Stimulated activated CD8-positive, alpha-beta memory T cell treated with anti-CD3 and anti-CD28 coated beads, Interleukin-7, amount 100 ng/mL, for 4 hours (primary cell): ENCODE results near the gene NAA40.
"Not testable (repeated sequence)": the region's sequence is repeated elsewhere in the genome, so short reads cannot be mapped to it uniquely, and the experiment has no call there.

ENCODE experiments used
- DNase-seq, 2 donors: peaks; one replicate each; pipeline ENCODE4 v3.0.0-alpha.2; 2020; ENCODE audit warnings: low read depth in 2 of 2

Gene NAA40

DNA sequence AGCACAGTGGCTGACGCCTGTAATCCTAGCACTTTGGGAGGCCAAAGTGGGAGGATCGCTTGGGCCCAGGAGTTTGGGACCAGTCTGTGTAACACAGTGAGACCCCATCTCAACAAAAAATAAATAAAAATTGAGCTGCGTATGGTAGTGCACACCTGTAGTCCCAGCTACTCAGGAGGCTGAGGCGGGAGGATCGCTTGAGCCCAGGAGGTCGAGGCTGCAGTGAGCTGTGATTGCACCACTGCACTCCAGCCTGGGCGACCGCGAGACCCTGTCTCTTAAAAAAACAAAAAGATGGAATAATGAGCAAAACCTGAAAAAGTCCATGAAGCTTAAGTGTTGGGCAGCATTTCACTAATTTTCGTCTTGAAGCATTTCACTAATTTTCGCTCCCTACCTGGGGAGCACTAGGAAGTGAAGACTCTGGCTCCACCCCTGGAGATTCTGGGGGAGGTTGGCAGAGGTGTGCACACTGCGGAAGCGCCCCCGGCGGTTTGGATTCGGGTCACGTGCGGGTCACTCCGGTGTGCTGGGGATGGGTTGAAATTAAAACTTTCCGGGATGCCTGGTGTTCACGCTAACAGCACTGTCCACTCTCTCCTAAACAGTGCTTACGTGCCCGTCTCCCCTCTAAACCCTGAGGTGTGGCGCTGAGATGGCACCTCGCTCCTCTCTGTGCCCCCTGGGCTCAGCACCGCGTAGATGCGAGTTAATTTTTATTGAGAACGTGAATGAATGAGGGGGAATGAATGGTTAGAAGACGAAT lies 906 bp upstream of the NAA40 start:
- no peak for DNase-seq

DNA sequence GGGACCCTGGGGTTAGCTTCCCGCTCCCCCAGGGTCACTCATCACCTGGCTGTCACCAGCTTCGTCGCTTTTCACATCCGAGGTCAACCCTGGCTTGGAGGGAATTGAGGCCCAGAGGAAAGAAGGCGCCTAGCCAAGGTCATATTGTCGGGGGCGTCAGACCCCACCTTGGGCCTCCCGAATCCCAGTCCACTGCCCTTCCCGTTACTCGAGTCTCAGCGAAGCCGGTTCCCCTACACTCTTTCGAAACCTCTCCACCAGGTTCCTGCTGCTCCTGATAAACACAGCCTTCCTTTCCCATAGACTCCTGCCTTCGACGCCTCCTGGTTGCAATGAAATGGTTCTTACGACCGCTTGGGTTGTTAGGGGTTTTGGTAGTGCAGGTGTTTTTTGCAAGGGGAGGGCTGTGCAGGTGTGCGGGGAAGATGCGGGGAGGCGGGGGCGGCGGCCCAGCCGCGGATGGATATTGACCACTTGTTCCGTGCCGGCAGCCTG lies 642 bp downstream of the NAA40 start:
- DNase-seq, result no peak

DNA sequence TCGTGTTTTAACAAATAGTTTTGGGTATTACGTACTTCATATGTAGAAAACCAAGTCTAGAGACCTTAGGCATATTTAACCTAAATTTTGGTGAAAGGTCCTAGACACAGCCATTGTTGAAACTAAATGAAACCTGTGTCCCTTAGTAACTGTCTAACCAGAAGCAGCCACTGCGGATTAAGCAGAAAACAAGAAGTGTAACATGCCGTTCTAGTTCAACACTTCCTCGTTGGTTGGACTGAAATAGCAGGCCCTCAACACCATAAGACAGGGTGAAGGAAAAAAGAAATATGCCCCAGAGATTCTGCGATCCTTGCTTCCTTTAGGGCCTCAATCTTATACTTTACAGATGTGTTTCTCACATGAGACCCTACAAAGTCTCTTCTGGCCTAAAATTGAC lies 2.0 kb downstream of the NAA40 start:
- no peak for DNase-seq

DNA sequence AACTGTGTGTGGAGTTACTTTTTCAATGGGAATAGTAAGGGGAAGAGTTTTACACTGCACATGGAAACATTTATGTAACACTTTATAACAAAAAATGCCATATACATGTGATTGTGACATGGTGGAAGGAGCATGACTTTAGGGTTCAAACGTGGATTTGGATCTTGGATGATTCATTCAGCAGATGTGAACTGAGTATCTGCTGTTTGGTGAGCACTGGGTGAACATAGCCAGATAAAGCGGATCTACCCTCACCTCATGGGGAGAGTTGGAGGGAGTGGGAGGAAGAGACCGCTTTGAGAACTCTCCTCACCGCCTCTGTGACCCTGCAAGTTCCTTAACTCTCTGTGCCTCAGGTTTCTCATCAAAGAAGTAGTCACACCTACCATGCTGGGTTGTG lies 3.1 kb downstream of the NAA40 start:
- DNase-seq, result no peak

DNA sequence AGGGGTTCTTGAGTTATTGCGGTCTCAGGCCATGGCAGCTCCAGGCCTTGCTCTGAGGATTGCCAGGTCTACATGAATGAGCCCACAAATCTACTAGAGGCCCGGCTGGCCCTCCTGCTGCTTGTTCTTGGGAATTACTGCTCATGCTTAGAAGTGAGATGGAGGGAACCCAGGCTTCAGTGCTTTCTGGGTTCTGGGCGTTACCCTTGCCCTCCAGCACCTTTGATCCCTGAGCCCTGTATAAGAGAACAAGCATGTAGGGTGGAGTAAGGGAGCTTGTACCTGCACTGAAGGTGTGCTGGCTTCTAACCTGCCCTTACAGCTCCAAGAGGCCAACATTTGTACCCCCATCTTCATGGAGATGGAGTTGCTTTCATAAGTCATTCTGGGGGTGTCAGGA lies 4.0 kb downstream of the NAA40 start:
- no peak for DNase-seq

DNA sequence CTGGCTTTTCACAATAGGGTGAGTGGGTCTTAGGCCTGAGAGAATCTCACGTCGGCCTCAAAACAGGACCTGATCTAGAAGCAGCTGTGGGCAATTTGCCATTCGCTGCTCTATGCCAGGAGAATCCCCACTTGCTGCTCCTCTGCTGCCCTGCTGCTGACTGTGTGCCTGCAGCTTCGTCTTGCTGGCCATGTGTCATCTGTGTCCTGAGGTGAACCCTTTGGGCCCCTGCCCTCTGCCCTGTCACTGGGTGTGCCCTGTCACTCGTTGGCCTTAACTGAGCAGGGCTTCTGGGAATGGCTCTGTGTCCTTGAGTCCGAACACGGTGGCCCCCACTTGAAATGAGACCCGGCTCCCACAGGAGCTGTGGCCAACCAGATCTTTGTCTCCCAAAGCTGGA lies 6.2 kb downstream of the NAA40 start:
- no peak for DNase-seq

DNA sequence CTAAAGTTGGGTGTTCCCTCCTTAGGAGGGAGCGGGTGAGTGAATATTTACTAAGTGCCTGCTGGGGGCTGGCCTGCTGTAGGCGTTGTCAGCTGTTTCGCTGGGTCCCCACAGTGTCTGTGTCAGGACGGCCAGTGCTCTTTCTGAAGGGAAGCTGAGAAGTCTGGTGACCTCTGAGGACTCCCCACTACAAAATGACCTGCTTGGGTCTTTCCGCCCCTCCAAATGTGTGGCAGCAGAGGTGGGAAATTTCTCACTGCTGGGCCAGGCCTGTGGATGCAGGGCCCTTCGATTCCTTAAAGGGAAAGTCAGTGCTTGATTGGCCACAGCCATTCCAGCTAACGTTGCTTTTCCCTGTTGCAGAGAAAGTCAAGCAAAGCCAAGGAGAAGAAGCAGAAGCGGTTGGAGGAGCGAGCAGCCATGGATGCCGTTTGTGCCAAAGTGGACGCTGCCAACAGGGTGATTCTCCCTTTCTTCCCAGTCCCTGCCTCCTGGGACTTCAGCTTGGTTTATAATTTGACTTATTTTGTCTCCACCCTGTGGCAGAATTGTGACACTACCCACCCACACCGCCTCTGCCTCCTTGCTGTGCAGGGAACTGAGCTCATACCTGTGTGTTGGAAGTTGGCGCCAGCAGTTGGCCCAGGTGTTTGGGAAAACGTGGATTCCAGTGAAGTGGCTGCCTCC lies 6.8 kb downstream of the NAA40 start:
- peak in 1 of 2 donors; percentile 13 for DNase-seq

DNA sequence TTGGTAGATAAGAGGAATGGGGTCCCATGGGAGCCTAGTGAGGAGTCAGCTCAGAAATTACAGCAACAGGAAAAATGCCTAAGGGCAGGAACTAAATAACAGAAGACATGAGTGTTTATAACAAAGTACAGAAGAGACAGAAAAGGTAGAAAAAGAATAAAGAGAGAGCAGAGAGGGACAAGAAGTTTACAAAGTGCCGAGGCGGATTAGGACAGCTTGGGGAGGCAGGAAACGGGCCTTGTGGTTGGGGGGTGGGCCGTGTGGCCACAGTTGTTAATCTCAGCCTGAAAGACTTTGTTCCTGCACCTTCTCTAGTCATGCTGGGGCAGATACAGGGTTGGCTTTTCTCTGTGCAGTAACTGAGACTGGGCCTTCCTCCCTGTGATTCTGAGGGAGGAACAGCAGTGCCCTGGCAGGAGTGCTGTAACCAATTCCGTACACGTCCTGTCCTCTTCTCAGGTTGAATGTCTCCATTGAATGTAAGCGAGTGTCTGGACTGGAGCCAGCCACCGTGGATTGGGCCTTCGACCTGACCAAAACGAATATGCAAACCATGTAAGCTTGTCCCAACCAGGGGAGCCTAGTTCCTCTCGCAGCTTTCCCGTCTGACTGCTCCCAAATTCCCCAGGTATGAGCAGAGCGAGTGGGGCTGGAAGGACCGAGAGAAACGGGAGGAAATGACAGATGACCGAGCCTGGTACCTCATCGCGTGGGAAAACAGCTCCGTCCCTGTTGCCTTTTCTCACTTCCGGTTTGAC lies 13.2 kb downstream of the NAA40 start:
- peak in 1 of 2 donors; percentile 38 for DNase-seq

DNA sequence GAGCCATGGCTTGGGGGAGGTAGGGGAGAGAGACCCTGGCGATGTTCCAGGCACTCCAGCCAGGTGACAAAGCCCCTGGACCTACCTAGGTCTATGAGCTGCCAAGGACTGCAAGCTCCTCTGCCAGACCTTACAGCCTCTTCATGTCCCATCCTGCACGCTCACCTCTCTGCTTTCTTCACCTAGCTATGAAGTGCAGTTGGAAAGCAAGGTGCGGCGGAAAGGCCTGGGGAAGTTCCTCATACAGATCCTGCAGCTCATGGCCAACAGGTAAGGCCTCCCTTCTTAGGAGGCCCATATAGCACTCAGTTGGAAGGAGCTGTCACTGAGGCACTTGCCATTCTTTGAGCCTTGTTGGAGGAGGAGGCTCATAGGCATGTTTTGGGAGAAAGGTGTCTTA lies 13.8 kb downstream of the NAA40 start:
- DNase-seq, result no peak

DNA sequence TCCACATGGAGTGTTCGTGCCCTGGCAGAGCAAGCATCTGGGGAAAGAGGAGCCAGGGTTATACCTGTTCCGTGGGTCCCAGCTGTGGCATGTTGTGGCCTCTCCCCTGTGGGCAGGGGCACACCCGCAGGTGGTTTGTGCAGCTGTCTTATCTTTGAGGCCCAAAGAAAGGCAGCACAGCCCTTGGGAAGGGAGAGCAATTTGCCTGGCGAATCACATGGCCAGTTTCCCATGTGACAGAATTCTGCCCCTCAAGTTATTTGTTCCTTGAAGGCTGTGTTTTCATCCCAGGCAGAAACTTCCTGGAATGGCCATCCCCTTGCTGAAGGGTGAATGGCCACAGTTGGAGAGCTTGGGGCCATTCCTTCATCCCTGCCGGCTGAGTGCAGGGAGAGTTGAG lies 19.2 kb downstream of the NAA40 start:
- DNase-seq, result no peak

DNA sequence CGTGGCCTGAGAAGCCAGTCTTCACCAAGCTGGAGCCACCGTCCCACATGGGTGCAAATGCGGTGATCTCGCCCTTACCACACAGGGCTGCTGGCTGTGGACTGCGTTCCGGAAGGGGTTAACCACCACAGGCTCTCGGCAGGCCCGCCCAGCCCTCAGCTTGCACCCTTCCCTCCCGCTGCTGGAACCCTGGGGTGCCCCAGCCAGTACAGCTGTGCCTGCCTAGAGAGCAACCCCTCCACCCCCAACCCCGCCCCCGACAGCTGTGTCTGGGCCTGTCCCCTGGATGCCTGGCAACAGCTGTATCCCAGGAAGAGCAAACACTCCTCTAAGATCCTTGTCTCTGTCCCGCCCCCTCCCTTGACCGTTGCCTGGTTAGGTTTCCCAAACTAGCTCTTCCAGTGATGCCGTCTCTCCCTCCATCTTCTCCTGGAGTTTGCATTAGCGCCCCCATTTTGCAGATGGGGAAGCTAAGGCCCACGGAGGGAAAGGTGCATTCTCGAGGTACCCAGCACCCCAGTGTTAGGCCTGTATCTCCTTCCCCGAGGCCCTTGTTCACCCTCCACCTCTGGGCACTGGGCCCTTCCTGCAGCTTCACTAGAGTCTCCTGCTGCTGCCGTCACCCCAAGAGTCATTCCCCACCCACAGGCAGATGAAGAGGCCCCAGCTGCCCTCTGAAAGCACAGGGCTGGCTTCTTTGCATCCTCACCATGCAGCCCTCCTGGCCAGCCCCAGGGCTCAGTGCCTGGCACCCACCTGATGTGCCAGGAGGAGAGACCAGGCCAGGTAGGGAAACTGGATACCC lies 23.0 kb downstream of the NAA40 start:
- peak in 1 of 2 donors; percentile 8 for DNase-seq

DNA sequence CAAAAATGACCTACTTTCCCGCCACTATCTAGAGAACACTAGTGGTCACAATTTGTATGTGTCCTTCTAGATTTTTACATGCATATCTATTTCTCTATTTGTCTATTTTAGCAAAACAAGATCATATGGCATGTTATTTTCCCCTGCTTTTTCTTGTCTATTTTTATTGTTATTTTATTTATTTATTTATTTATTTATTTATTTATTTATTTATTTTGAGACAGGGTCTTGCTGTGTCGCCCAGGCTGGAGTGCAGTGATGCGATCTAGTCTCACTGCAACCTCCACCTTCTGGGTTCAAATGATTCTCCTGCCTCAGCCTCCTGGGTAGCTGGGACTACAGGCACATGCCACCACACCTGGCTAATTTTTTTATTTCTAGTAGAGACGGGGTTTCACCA lies 25.1 kb downstream of the NAA40 start:
- DNase-seq, result not testable (repeated sequence)

DNA sequence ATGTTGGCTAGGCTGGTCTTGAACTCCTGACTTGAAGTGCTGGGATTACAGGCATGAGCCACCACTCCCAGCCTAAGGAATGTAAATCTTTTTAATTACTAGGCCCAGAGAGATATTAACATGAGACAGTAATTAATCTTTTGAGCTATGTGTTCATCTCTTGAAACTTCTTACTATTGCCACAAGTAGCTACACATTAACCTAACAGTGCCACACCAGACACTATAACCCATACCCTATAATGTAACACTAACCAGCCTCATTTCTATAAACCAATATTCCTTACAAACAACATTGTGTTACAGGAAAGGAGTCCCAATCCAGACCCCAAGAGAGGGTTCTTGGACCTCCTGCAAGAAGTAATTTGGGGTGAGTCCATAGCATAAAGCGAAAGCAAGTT lies 27.6 kb downstream of the NAA40 start:
- DNase-seq, result no peak

DNA sequence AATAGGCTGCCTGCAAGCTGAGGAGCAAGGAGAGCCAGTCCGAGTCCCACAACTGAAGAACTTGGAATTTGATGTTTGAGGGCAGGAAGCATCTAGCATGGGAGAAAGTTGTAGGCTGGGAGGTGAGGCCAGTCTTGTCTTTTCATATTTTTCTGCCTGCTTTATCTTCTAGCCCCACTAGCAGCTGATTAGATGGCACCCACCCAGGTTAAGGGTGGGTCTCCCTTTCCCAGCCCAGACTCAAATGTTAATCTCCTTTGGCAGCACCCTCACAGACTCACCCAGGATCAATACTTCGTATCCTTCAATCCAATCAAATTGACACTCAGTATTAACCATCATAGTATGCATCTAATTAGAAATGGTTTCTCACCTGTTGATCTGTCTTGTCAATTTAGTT lies 30.7 kb downstream of the NAA40 start:
- no peak for DNase-seq

DNA sequence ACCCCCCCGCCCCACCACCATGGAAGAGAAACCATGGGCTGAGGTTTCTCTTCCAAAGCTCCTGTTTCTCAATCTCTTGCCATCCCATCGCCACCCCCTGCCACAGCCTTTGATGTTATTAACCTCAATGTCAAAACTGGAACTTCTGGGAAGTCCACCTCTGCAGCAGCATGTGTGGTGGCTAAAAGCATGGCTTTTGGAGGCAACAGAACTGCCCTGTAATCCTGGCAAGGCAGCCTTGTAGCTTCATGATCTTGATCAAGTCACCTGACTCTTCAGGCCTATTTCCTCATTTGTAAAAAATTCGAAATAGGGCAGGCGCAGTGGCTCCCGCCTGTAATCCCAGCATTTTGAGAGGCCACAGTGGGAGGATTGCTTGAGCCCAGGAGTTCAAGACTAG lies 32.1 kb downstream of the NAA40 start:
- DNase-seq, result no peak

DNA sequence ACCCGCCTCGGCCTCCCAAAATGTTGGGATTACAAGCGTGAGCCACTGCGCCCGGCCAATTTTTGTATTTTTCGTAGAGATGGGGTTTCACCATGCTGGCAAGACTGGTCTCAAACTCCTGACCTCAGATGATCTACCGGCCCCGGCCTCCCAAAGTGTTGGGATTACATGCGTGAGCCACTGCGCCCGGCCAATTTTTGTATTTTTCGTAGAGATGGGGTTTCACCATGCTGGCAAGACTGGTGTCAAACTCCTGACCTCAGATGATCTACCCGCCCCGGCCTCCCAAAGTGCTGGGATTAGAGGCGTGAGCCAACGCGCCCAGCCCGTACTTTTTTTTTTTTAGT lies 35.1 kb downstream of the NAA40 start:
- DNase-seq, result not testable (repeated sequence)

DNA sequence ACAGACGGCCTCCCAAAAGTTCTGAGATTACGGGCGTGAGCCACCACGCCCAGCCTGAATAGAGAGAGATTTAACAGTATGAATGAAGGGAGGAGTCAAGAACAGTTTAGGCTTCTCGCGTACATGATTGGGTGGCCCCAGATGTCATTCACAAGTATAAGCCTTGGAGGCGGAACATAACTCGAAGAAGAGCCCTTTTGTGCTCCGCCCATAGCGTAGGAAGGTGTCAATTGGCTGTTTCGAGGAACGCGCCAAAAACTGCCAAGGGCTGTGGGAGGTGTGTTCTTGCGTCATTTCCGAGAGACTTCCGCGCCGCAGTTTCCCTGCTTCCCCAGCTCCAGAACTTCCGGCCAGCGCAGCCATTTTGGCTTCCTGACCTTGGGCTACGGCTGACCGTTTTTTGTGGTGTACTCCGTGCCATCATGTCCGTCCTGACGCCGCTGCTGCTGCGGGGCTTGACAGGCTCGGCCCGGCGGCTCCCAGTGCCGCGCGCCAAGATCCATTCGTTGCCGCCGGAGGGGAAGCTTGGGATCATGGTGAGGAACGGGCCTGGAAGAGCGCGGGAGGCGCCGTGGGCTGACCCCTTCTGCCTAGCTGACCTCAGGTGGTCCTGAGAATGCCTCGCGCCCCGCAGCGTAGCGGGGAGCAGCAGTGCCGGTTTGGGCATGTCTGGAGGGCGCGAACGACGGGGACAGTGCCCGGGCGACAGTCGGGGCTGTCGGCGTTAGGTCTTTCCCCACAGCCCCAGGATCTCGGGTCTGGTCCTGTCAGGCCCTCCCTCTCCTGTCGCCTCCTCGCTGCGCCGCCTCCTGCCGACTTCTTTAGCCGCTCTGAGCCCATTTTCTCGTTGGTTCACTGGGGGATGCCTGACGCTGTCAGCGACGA lies 35.7 kb downstream of the NAA40 start, which contains the start of gene COX8A:
TSS of gene COX8A (plus strand) at position 362 of the 885 bp plus-strand sequence. CDS start at position 423, 61 bp downstream.
- DNase-seq, result peak; percentile 91 to 97

DNA sequence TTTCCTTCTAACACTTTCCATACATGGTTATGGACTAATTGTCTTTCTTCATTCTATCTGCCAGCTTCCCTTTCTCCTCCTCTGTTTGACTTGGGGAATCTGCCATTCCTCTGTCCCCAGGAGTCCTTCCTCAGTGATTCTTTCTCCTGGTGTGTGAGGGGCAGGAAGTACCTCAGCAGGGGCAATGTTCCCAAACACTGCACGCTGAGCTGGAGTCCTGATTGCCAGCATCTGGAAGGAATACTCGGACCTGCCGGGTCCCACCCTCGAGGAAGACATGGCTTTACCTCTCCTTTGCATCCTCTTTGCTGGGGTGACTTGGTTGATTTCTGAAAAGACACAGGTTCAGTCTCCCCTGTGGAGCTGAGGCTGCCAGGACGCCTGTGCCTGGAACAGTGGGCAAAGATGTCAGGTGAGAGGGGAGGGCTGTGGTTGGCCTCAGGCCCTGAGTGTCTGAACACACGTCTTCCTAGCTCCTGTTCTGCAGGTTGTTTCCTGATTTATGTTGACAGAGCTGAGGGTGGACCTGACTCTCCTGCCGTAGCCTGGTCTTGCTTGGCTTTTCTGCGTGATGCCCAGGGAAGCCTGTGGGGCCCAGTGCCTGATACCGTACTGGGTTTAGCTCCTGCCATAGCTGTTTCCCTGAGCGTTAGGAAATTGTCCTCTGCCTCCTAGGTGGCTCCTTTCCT lies 39.9 kb downstream of the NAA40 start:
- DNase-seq, result no peak

DNA sequence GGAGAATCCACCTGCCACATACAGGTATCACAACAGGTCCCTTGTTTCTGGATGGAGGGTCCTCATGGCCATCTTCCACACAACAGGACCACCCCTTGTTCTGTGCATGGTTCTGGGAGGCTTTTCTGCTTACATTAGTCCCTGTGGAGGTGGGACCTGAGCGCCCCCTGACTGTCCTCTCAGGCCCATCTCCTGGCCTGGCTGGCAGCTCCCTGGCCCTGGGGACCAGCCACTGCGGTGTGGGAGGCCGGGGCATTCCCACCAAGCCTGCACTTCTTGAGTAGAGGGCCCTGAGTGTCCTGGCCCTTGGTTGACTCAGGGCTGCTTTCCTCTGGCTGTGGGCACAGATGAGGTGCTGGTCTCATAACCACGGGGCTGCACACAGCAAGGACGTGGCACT lies 40.6 kb downstream of the NAA40 start:
- no peak for DNase-seq

DNA sequence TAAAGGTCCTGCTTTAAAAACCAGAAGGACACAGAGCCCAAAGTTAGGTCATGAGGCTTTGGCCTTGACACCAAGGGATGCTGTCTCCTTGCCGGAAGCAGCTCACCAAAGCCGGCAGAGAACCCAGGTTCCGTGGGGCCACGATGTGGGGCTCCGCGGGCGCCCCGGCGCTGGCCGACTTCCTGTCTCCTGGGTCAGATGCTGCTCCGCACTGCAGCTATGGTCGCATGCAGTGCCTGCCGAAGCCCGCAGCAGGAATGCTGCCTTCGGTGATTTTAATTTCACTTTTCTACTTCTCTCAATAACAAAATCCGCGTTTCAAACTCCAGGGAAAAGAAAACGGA lies 47.0 kb downstream of the NAA40 start:
- DNase-seq, result peak; percentile 38 to 49
